ENCODE measurements around the gene OGFOD1.

OGFOD1 gene

GRCh38 chr16:56525236-56525635 lies 73.9 kb downstream of the OGFOD1 start:
- Mint-ChIP-seq H3K4me1 (peaks cover 6% of the 10 kb centered on the region), H3K9me3 (no peaks in the 10 kb centered on the region), H3K27me3 (ENCODE audit: low read depth, poor library complexity) (peaks cover 46% of the 10 kb centered on the region), H3K36me3 (ENCODE audit: low read depth) (no peaks in the 10 kb centered on the region), H3K4me3 (no peak overlapping the region), H3K27ac (no peak overlapping the region)
- no peak for DNase-seq
- TF ChIP-seq, protein P1, sequence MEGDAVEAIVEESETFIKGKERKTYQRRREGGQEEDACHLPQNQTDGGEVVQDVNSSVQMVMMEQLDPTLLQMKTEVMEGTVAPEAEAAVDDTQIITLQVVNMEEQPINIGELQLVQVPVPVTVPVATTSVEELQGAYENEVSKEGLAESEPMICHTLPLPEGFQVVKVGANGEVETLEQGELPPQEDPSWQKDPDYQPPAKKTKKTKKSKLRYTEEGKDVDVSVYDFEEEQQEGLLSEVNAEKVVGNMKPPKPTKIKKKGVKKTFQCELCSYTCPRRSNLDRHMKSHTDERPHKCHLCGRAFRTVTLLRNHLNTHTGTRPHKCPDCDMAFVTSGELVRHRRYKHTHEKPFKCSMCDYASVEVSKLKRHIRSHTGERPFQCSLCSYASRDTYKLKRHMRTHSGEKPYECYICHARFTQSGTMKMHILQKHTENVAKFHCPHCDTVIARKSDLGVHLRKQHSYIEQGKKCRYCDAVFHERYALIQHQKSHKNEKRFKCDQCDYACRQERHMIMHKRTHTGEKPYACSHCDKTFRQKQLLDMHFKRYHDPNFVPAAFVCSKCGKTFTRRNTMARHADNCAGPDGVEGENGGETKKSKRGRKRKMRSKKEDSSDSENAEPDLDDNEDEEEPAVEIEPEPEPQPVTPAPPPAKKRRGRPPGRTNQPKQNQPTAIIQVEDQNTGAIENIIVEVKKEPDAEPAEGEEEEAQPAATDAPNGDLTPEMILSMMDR (IDR thresholded peaks at IDR 0.05) = no peak

Data from nephron progenitor cell (in vitro differentiated cells).